Heart left ventricle (tissue), 13 donors: ENCODE results near the gene TGFB3.

ENCODE experiments used
- POLR2A ChIP-seq, 2 donors: fragments of 450-650 bp; IDR thresholded peaks; one replicate each; pipeline ENCODE4 v1.6.1; 2017; ENCODE audit warnings: antibody characterized with exemption in 2 of 2, mild to moderate bottlenecking in 2 of 2, moderate library complexity in 2 of 2
- TF ChIP-seq, protein P1 (sequence below), 12 donors: fragments of 200-600 bp; sonication (generic) in 4 of 12; IDR thresholded peaks; one replicate each; pipeline versions ENCODE4 v1.5.0 to v1.8.0; 2018 to 2022; ENCODE audit warnings: antibody characterized with exemption in 12 of 12, mild to moderate bottlenecking in 5 of 12
- donor health status: ischemic (EF 13 %, LVEDD 7.1; RV severe dilation, severe dysfunction).
- donor health status: DM: no; HTN: yes; CAD: no.
- donor health status: DM: no; HTN: no; CAD: no.
- donor health status: ischemic (EF 25% LVEDD 6.9; RV normal size, moderate dysfunction).
- donor health status: ischemic (EF 25% LVEDD 5.7; RV mildly dilated, moderate dysfunction).
- donor health status: ischemic (EF 35%, LVEDD 5.7; RV mildly dilated, moderate dysfunction).
- donor health status: nonischemic (EF 11% LVEDD 7.7; RV severe dilation, severe dysfunction).
- donor health status: DM: yes; HTN: yes; CAD: no.
- donor health status: PGD.
- donor health status: ischemic (EF 29% LVEDD 5.4; RV normal size, mild dysfunction).
- donor health status: nonischemic (EF 23%, LVEDD 6.1; RV moderate dilation, normal function).

DNA sequence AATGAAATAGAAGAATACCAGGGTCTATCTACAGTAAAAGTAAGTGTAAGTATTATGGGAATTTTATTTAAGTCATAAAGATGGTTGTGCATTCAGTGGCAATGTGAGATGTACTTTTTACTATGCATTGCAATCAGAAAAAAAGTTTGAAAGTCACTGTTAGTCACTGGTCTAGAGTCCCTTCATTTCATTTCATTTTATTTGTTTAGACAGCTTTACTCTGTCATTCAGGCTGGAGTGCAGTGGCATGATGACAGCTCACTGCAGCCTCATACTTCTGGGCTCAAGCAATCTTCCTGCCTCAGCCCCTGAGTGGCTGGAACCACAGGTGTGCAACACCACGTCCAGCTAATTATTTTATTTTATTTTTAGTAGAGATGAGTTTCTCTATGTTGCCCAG, 42.6 kb downstream of the TGFB3 start:
- TF ChIP-seq, protein P1, sequence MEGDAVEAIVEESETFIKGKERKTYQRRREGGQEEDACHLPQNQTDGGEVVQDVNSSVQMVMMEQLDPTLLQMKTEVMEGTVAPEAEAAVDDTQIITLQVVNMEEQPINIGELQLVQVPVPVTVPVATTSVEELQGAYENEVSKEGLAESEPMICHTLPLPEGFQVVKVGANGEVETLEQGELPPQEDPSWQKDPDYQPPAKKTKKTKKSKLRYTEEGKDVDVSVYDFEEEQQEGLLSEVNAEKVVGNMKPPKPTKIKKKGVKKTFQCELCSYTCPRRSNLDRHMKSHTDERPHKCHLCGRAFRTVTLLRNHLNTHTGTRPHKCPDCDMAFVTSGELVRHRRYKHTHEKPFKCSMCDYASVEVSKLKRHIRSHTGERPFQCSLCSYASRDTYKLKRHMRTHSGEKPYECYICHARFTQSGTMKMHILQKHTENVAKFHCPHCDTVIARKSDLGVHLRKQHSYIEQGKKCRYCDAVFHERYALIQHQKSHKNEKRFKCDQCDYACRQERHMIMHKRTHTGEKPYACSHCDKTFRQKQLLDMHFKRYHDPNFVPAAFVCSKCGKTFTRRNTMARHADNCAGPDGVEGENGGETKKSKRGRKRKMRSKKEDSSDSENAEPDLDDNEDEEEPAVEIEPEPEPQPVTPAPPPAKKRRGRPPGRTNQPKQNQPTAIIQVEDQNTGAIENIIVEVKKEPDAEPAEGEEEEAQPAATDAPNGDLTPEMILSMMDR (IDR thresholded peaks at IDR 0.05), result no peak
- TF ChIP-seq POLR2A (IDR thresholded peaks at IDR 0.05), result no peak
